H9 (cell line): Measurements from ENCODE around the gene SFXN5. TPM values are rescaled to one million over a fixed set of nuclear protein-coding genes. Genes with fewer than 3 reads are reported as not detected.

Experiments used
- DNase-seq: peaks from one replicate; pipeline ENCODE4 v3.0.0-alpha.2; 2017
- H2AFZ ChIP-seq: one replicate; pipeline ENCODE4 v1.6.1; 2013; ENCODE audit warnings: mild to moderate bottlenecking, low read length, control low read depth, moderate library complexity
- H2AK5ac ChIP-seq: 2 replicates; pipeline ENCODE4 v1.6.1; 2013; ENCODE audit warnings: low read length, control low read depth, mixed read lengths; ENCODE audit not compliant: insufficient read length
- H2BK120ac ChIP-seq: one replicate; pipeline ENCODE4 v1.6.1; 2013; ENCODE audit warnings: low read depth, mild to moderate bottlenecking, low read length, control low read depth, inconsistent platforms; ENCODE audit not compliant: poor library complexity, severe bottlenecking
- H2BK12ac ChIP-seq: 2 replicates; pipeline ENCODE4 v1.6.1; 2013; ENCODE audit warnings: low read length, control low read depth, mixed read lengths, low read depth; ENCODE audit not compliant: insufficient read length
- H2BK15ac ChIP-seq: 2 replicates; pipeline ENCODE4 v1.6.1; 2013; ENCODE audit warnings: low read depth, low read length, control low read depth
- H2BK20ac ChIP-seq: one replicate; pipeline ENCODE4 v1.6.1; 2013; ENCODE audit warnings: low read depth, mild to moderate bottlenecking, low read length, control low read depth, inconsistent platforms; ENCODE audit not compliant: poor library complexity, severe bottlenecking
- H2BK5ac ChIP-seq: 2 replicates; pipeline ENCODE4 v1.6.1; 2013; ENCODE audit warnings: low read length, control low read depth, mixed read lengths; ENCODE audit not compliant: insufficient read length
- H3K14ac ChIP-seq: 2 replicates; pipeline ENCODE4 v1.6.1; 2013; ENCODE audit warnings: low read length, control low read depth; ENCODE audit not compliant: insufficient read depth
- H3K18ac ChIP-seq: 2 replicates; pipeline ENCODE4 v1.6.1; 2013; ENCODE audit warnings: low read depth, mild to moderate bottlenecking, mixed read lengths, low read length, control low read depth; ENCODE audit not compliant: insufficient read length
- H3K23ac ChIP-seq: 2 replicates; pipeline ENCODE4 v1.6.1; 2013; ENCODE audit warnings: low read length, control low read depth, mixed read lengths, low read depth; ENCODE audit not compliant: insufficient read length
- H3K23me2 ChIP-seq: 2 replicates; pipeline ENCODE4 v1.6.1; 2013; ENCODE audit warnings: low read depth, mild to moderate bottlenecking, mixed read lengths, low read length, control low read depth; ENCODE audit not compliant: insufficient read length, poor library complexity, severe bottlenecking
- H3K27ac ChIP-seq: 2 replicates; pipeline ENCODE4 v1.5.1; 2013; ENCODE audit warnings: low read length, control low read depth, mixed read lengths, low read depth; ENCODE audit not compliant: insufficient read length
- H3K27me3 ChIP-seq: 2 replicates; pipeline ENCODE4 v1.6.1; 2013; ENCODE audit warnings: low read length, control low read depth, inconsistent platforms; ENCODE audit not compliant: insufficient read depth
- H3K4ac ChIP-seq: 2 replicates; pipeline ENCODE4 v1.6.1; 2013; ENCODE audit warnings: low read depth, mild to moderate bottlenecking, control low read depth, inconsistent platforms, low read length, moderate library complexity
- H3K4me1 ChIP-seq: 2 replicates; pipeline ENCODE4 v1.6.1; 2013; ENCODE audit warnings: low read length, control low read depth, inconsistent platforms; ENCODE audit not compliant: insufficient read depth
- H3K4me2 ChIP-seq: 2 replicates; pipeline ENCODE4 v1.6.1; 2013; ENCODE audit warnings: low read length, control low read depth, mixed read lengths; ENCODE audit not compliant: insufficient read length, insufficient read depth
- H3K56ac ChIP-seq: 2 replicates; pipeline ENCODE4 v1.6.1; 2013; ENCODE audit warnings: low read depth, mild to moderate bottlenecking, mixed read lengths, low read length, control low read depth; ENCODE audit not compliant: insufficient read length
- H3K79me1 ChIP-seq: 2 replicates; pipeline ENCODE4 v1.6.1; 2013; ENCODE audit warnings: low read depth, mild to moderate bottlenecking, moderate library complexity, low read length, control low read depth, inconsistent platforms; ENCODE audit not compliant: insufficient read depth, poor library complexity, severe bottlenecking
- H3K79me2 ChIP-seq: 2 replicates; pipeline ENCODE4 v1.6.1; 2013; ENCODE audit warnings: low read length, control low read depth, inconsistent platforms; ENCODE audit not compliant: insufficient read depth
- H3K9ac ChIP-seq: 2 replicates; pipeline ENCODE4 v1.6.1; 2013; ENCODE audit warnings: low read length, control low read depth, mixed read lengths; ENCODE audit not compliant: insufficient read length; ENCODE audit errors: extremely low read depth
- H3K9me3 ChIP-seq: one replicate; pipeline ENCODE4 v1.6.1; 2013; ENCODE audit warnings: low read depth, low read length, inconsistent platforms; ENCODE audit not compliant: control insufficient read depth
- H3T11ph ChIP-seq: one replicate; pipeline ENCODE4 v1.6.1; 2013; ENCODE audit warnings: mild to moderate bottlenecking, low read length, control low read depth, inconsistent platforms
- H4K20me1 ChIP-seq: one replicate; pipeline ENCODE4 v1.6.1; 2013; ENCODE audit not compliant: control insufficient read depth, insufficient read length, insufficient read depth
- H4K5ac ChIP-seq: 2 replicates; pipeline ENCODE4 v1.6.1; 2013; ENCODE audit warnings: low read depth, mild to moderate bottlenecking, mixed read lengths, low read length, control low read depth; ENCODE audit not compliant: insufficient read length
- H4K8ac ChIP-seq: replicated peaks from 2 replicates; pipeline ENCODE4 v1.6.1; 2013; ENCODE audit warnings: low read length, control low read depth, mixed read lengths, low read depth; ENCODE audit not compliant: insufficient read length
- H4K91ac ChIP-seq: 2 replicates; pipeline ENCODE4 v1.6.1; 2013; ENCODE audit warnings: low read depth, mild to moderate bottlenecking, moderate library complexity, mixed read lengths, low read length, control low read depth; ENCODE audit not compliant: insufficient read length
- H3K27ac Mint-ChIP-seq, 3 experiments: 2 replicates in 2 of 3; 3 replicates in 1 of 3; pipeline ENCODE4 v1.8.0; 2020 to 2021; ENCODE audit warnings: mixed read lengths in 3 of 3, mild to moderate bottlenecking in 1 of 3, moderate library complexity in 1 of 3
- H3K27me3 Mint-ChIP-seq: 2 replicates; pipeline ENCODE4 v1.8.0; 2021; ENCODE audit warnings: low read depth, mild to moderate bottlenecking, moderate library complexity, mixed read lengths
- H3K36me3 Mint-ChIP-seq, 3 experiments: 2 replicates in 2 of 3; 3 replicates in 1 of 3; pipeline ENCODE4 v1.8.0; 2020 to 2021; ENCODE audit warnings: low read depth in 3 of 3, mixed read lengths in 3 of 3; ENCODE audit not compliant: insufficient read depth in 1 of 3
- H3K4me1 Mint-ChIP-seq, 2 experiments: 2 replicates each; pipeline ENCODE4 v1.8.0; 2020; ENCODE audit warnings: mixed read lengths in 2 of 2
- H3K4me3 Mint-ChIP-seq, 2 experiments: 2 replicates in 1 of 2; 3 replicates in 1 of 2; pipeline ENCODE4 v1.8.0; 2020 to 2021; ENCODE audit warnings: mild to moderate bottlenecking in 2 of 2, mixed read lengths in 2 of 2, moderate library complexity in 1 of 2
- H3K9me3 Mint-ChIP-seq, 2 experiments: 2 replicates in 1 of 2; 3 replicates in 1 of 2; pipeline ENCODE4 v1.8.0; 2020; ENCODE audit warnings: mild to moderate bottlenecking in 2 of 2, mixed read lengths in 2 of 2, moderate library complexity in 1 of 2
- CTCF ChIP-seq: fragments of 200-600 bp; sonication (generic); conservative IDR thresholded peaks from 3 replicates; pipeline ENCODE4 v1.8.0; 2021; ENCODE audit warnings: antibody characterized with exemption, mild to moderate bottlenecking
- WGBS: extraction: QIAGEN DNeasy Blood & Tissue Kit; methylation state at CpG from one replicate; pipeline ENCODE4 v1.1.7; 2013; ENCODE audit warnings: missing lambda C conversion rate, low lambda C conversion rate, mixed read lengths; ENCODE audit not compliant: insufficient read length; ENCODE audit errors: extremely low coverage; 5-methylcytosine and 5-hydroxymethylcytosine counted together
- total RNA-seq: library from RNA; stranded (reverse); gene quantifications from 2 replicates; pipeline ENCODE4 v1.2.1, GENCODE V29; 2021

SFXN5 gene
- total RNA-seq, 1 experiment from 2014 or later, result 30.9 TPM

- Histone ChIP-seq H3K14ac (no peak overlapping the region), H4K5ac (no peak overlapping the region), H3K4ac (no peak overlapping the region), H3K18ac (no peak overlapping the region), H3K56ac (no peak overlapping the region), H2BK12ac (no peak overlapping the region), H2AFZ (no peak overlapping the region), H2BK120ac (no peak overlapping the region), H3K9me3 (no peaks in the 10 kb centered on the region), H3K79me2 (no peaks in the 10 kb centered on the region), H3K23me2 (no peaks in the 10 kb centered on the region), H3T11ph (no peak overlapping the region), H2BK5ac (no peak overlapping the region), H4K8ac (no peak overlapping the region), H3K27ac (no peak overlapping the region), H2AK5ac (no peak overlapping the region), H2BK15ac (no peak overlapping the region), H2BK20ac (no peak overlapping the region), H3K23ac (no peak overlapping the region), H3K79me1 (no peaks in the 10 kb centered on the region), H3K4me1 (no peaks in the 10 kb centered on the region; the same call in 1 of the 2 replicates), H4K91ac (no peak overlapping the region), H3K27me3 (no peaks in the 10 kb centered on the region), H4K20me1 (no peaks in the 10 kb centered on the region), H3K4me2 (no peak overlapping the region), H3K9ac (no peak overlapping the region)
- Mint-ChIP-seq H3K27ac (no peak overlapping the region), H3K4me1 (peaks cover 14 to 16% of the 10 kb centered on the region in 2 experiments), H3K4me3 (no peak overlapping the region), H3K9me3 (no peaks in the 10 kb centered on the region), H3K36me3 (peaks cover 0 to 13% (median 13%) of the 10 kb centered on the region in 3 experiments; a peak in 4 of 7 replicates), H3K27me3 (no peaks in the 10 kb centered on the region)
- no CpG with 5 or more reads among the region's 6 CpGs for WGBS
- no peak for DNase-seq
- TF ChIP-seq CTCF, result no peak
These were observed 33.4 kb downstream of the SFXN5 start for GRCh38 chr2:73037947-73038585.
